ENCODE data around the gene PRPSAP2.

- TF ChIP-seq CTCF (IDR thresholded peaks at IDR 0.05; ENCODE audit: control extremely low read depth in 1 of 3, insufficient read depth in 1 of 3, low read depth in 1 of 3, low read length in 3 of 3) = no peak
- no peak for TF ChIP-seq JUN (IDR thresholded peaks at IDR 0.05; ENCODE audit: low read depth, low read length)
- TF ChIP-seq BRCA1 (IDR thresholded peaks at IDR 0.05; ENCODE audit: low read depth, low read length) = no peak
- TF ChIP-seq SUZ12 (IDR thresholded peaks at IDR 0.05; ENCODE audit: low read length) = no peak
- no peak for TF ChIP-seq POLR2AphosphoS5 (IDR thresholded peaks at IDR 0.05; ENCODE audit: low read depth, low read length)
- TF ChIP-seq TCF12 (IDR thresholded peaks at IDR 0.05; ENCODE audit: low read depth, low read length) = no peak
Measured at GRCh38 chr17:18932360-18933055, 74.6 kb downstream of the PRPSAP2 start.

Measured in H1 (cell line).